Measurements from ENCODE around the gene GFOD1. TPM values are rescaled to one million over a fixed set of nuclear protein-coding genes. Genes with fewer than 3 reads are reported as not detected.

Gene GFOD1
- total RNA-seq, 1 experiment from 2014 or later = 0.68 TPM

DNA sequence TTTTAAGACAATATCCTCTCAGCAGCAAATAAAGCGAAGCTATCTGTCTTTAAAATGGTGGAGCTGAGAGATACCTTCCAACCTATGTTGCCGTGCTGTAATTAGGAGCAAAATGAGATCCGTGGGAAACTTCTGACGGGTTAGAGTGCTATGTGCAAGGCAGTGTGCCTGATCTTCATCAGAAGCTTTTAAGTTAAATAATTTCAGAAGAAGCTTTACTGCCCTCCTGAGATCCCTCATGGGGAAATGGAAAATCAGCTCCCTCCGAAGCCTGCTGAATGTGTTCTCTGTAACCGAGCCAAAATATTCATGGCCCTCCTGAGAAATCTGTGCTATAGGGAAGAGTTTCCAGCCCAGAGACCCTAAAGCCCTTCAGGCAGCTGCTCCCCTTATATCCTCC is 115.3 kb downstream of the GFOD1 start:
- Histone ChIP-seq H3K9me2 (ENCODE audit: insufficient read depth) (no peaks in the 10 kb centered on the region), H3K4me1 (replicated peaks; ENCODE audit: insufficient read depth) (no peaks in the 10 kb centered on the region), H3K27me3 (ENCODE audit: insufficient read depth, low read depth) (no peaks in the 10 kb centered on the region), H3K4me3 (no peak overlapping the region), H3K4me2 (no peak overlapping the region), H3F3A (ENCODE audit: insufficient read depth, low read depth) (0 out of 2 replicates have a peak, but pooled peaks cover 6% of the 10 kb centered on the region), H3K27ac (no peak overlapping the region), H3K79me2 (ENCODE audit: low read depth) (no peaks in the 10 kb centered on the region), H3K36me3 (ENCODE audit: low read depth) (no peaks in the 10 kb centered on the region), H3K9me3 (ENCODE audit: insufficient read depth, low read depth) (no peaks in the 10 kb centered on the region), H4K20me1 (ENCODE audit: insufficient read depth) (no peaks in the 10 kb centered on the region), H2AFZ (no peak overlapping the region)
- intact Hi-C loops (cut with micrococcal nuclease; ENCODE audit: unreplicated experiment) = no loop called here
- no TSS peak for BruUV-seq (replicated peaks)
- ChIA-PET CTCF (no interaction called here), POLR2A (ENCODE audit: unreplicated experiment) (no interaction called here)
- DNase-seq = no peak
- TF ChIP-seq EZH2 (IDR thresholded peaks at IDR 0.05; ENCODE audit: low read depth) = no peak
- no peak for TF ChIP-seq CTCF (conservative IDR thresholded peaks at IDR 0.05)

DNA sequence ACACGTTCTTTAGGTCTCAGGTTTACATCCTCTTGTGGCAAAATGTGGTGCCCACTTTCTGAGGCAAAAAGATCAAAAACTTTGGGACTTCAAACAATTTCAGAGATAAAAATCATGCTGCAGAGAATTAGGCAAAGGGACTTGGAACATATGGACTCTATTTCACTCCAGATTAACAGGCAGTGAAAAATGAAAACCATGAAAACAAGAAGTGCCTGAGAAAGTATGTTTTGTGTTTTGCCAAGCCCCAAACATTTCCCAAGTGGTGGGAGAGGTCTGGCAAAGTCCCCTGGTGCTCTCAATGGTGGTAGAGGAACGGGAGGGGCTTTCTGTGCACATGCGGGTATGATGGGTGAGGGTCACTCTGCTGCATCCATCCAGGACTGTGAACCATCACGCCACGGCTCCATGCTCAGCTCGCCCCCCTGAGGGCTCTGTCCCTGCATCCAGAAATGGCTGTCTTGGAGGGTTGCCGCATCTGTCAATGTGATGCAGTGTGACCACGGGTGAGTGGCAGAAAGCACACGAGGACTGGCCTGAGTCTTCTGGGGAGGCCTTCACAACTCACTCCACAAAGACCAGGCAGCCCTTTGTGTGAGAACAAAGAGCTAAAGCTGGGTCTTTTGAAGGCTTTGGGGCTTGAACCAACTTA is 115.9 kb downstream of the GFOD1 start:
- Histone ChIP-seq H3K27ac (no peak overlapping the region), H3K4me1 (replicated peaks; ENCODE audit: insufficient read depth) (no peaks in the 10 kb centered on the region), H3K9me2 (ENCODE audit: insufficient read depth) (no peaks in the 10 kb centered on the region), H4K20me1 (ENCODE audit: insufficient read depth) (no peaks in the 10 kb centered on the region), H2AFZ (no peak overlapping the region), H3K4me3 (no peak overlapping the region), H3K4me2 (no peak overlapping the region), H3F3A (ENCODE audit: insufficient read depth, low read depth) (0 out of 2 replicates have a peak, but pooled peaks cover 6% of the 10 kb centered on the region), H3K27me3 (ENCODE audit: insufficient read depth, low read depth) (no peaks in the 10 kb centered on the region), H3K79me2 (ENCODE audit: low read depth) (no peaks in the 10 kb centered on the region), H3K9me3 (ENCODE audit: insufficient read depth, low read depth) (no peaks in the 10 kb centered on the region), H3K36me3 (ENCODE audit: low read depth) (no peaks in the 10 kb centered on the region)
- ChIA-PET CTCF (no interaction called here), POLR2A (ENCODE audit: unreplicated experiment) (no interaction called here)
- TF ChIP-seq EZH2 (IDR thresholded peaks at IDR 0.05; ENCODE audit: low read depth) = no peak
- TF ChIP-seq CTCF (conservative IDR thresholded peaks at IDR 0.05) = no peak
- intact Hi-C loops (cut with micrococcal nuclease; ENCODE audit: unreplicated experiment) = no loop called here
- no peak for DNase-seq
- no TSS peak for BruUV-seq (replicated peaks)

- Histone ChIP-seq H3K4me2 (no peak overlapping the region), H3K79me2 (ENCODE audit: low read depth) (no peaks in the 10 kb centered on the region), H3F3A (ENCODE audit: insufficient read depth, low read depth) (0 out of 2 replicates have a peak, but pooled peaks cover 6% of the 10 kb centered on the region), H3K9me2 (ENCODE audit: insufficient read depth) (no peaks in the 10 kb centered on the region), H3K9me3 (ENCODE audit: insufficient read depth, low read depth) (no peaks in the 10 kb centered on the region), H4K20me1 (ENCODE audit: insufficient read depth) (no peaks in the 10 kb centered on the region), H3K27ac (no peak overlapping the region), H3K36me3 (ENCODE audit: low read depth) (no peaks in the 10 kb centered on the region), H2AFZ (no peak overlapping the region), H3K4me3 (no peak overlapping the region), H3K27me3 (ENCODE audit: insufficient read depth, low read depth) (no peaks in the 10 kb centered on the region), H3K4me1 (replicated peaks; ENCODE audit: insufficient read depth) (no peaks in the 10 kb centered on the region)
- ChIA-PET CTCF (no interaction called here), POLR2A (ENCODE audit: unreplicated experiment) (no interaction called here)
- no TSS peak for BruUV-seq (replicated peaks)
- intact Hi-C loops (cut with micrococcal nuclease; ENCODE audit: unreplicated experiment) = no loop called here
- TF ChIP-seq EZH2 (IDR thresholded peaks at IDR 0.05; ENCODE audit: low read depth) (no peak), CTCF (conservative IDR thresholded peaks at IDR 0.05) (no peak)
- peak in 1 of 2 experiments; percentile 25 for DNase-seq
These were observed 116.8 kb downstream of the GFOD1 start for GRCh38 chr6:13370623-13371022.
